GM12865 (cell line): ENCODE results near the gene MYL6.
"Not testable (repeated sequence)": the region's sequence is repeated elsewhere in the genome, so short reads cannot be mapped to it uniquely, and the experiment has no call there.

Source experiments
- DNase-seq: peaks from one replicate; pipeline ENCODE4 v3.0.0; 2010; ENCODE audit warnings: low read depth
- H3K4me3 ChIP-seq: 2 replicates; pipeline ENCODE4 v1.5.1; 2011; ENCODE audit warnings: mild to moderate bottlenecking, low read depth, low read length, control low read depth
- TF ChIP-seq, protein P1 (sequence below): IDR thresholded peaks from 2 replicates; pipeline ENCODE4 v1.5.1; 2011; ENCODE audit warnings: low read length, control low read depth, low read depth, inconsistent platforms; ENCODE audit not compliant: insufficient read depth; ENCODE audit errors: missing control alignments

Gene MYL6

DNA sequence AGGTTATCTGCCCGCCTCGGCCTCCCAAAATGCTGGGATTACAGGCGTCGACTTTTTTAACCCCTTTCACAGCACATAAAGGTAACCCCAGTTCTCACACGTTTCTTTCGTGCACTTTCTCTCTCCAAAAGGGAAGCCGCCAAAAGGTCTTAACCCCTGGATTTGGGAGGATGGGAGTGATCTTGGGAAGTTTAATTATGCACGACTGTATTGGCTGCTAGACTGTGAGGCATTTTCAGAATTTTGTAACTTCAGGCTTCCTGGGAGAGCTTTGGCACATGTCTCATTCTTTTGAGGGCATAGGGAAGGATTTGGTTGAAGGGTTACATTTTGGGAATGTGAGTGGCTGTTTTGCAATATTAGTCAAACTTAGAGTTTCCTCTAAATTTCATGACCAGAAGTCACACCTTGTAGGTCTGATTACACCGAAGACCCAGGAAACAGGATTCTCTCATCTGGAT is 32.6 kb downstream of the MYL6 start:
- TF ChIP-seq, protein P1, sequence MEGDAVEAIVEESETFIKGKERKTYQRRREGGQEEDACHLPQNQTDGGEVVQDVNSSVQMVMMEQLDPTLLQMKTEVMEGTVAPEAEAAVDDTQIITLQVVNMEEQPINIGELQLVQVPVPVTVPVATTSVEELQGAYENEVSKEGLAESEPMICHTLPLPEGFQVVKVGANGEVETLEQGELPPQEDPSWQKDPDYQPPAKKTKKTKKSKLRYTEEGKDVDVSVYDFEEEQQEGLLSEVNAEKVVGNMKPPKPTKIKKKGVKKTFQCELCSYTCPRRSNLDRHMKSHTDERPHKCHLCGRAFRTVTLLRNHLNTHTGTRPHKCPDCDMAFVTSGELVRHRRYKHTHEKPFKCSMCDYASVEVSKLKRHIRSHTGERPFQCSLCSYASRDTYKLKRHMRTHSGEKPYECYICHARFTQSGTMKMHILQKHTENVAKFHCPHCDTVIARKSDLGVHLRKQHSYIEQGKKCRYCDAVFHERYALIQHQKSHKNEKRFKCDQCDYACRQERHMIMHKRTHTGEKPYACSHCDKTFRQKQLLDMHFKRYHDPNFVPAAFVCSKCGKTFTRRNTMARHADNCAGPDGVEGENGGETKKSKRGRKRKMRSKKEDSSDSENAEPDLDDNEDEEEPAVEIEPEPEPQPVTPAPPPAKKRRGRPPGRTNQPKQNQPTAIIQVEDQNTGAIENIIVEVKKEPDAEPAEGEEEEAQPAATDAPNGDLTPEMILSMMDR, result no peak
- peak overlapping the region; percentile 57 for H3K4me3 ChIP-seq
- no peak for DNase-seq

DNA sequence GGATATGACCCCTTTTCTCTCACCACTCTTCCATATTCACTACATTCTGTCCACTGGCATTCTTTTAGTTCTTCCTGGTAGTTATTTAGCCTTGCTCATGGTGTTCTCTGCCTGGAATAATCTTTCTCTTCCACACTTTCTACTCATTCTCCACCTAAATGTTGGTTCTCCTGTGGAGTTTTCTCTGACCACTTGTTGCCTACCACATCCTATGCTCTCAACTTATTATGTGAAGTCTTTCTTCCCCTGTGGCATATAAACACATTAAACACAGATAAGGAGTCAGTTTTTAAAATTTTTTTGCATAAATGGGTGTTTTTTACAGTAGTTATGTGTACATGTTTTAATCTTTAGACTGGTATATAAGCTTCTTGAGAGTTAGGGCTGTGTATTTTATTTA is 34.4 kb downstream of the MYL6 start:
- H3K4me3 ChIP-seq, result no peak overlapping the region
- TF ChIP-seq, protein P1, result no peak
- no peak for DNase-seq

DNA sequence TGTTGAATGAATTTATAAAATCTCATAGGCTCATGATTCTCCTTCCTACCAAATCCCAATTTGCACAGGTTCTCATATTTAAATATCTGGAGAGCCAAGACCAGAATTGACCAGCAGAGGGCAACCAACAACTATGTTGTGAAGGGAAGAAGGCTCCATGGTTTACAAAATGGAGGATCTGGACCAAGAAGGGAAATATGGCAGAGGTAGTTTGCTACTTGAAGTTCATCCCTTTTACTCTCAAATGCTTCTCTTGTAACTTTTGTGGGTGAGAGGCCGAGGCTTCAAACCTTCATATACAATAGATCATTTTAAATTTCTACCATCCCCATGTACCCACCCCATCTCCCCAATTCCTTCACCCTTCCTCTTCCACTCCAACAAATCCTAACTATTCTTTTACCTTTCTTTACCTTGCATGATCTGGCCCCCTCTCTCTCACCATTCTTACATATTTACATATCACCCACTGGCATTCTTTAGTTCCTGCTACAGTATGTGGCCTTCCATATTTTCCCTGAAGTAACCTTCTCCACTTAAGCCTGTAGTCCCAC is 34.9 kb downstream of the MYL6 start:
- TF ChIP-seq, protein P1, result peak; percentile 73
- no peak overlapping the region for H3K4me3 ChIP-seq
- DNase-seq, result peak; percentile 91

DNA sequence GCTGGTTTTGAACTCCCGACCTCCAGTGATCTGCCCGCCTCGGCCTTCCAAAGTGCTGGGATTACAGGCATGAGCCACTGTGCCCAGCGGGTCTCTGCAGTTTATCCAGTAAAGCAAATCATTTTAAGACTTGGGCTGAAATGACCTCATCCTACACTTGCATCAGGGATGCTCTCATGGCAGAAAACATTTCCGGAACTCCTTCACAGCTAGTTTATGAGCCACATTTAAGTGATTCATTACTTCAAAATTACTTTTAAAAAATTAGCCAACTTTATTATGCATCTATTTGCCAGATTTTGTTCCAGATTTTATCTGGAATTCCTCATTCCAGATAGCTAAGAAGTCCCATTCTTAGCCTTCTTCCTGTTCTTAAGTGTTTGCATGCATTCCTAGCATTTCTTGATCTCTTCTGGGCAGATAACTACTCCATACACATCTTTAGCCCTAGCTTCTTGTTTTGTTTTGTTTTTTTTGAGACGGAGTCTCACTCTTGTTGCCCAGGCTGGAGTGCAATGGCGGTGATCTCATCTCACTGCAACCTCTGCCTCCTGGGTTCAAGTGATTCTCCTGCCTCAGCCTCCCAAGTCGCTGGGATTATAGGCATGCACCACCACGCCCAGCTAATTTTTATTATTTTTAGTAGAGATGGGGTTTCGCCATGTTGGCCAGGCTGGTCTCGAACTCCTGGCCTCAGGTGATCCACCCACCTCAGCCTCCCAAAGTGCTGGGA is 38.8 kb downstream of the MYL6 start:
- DNase-seq, result not testable (repeated sequence)

DNA sequence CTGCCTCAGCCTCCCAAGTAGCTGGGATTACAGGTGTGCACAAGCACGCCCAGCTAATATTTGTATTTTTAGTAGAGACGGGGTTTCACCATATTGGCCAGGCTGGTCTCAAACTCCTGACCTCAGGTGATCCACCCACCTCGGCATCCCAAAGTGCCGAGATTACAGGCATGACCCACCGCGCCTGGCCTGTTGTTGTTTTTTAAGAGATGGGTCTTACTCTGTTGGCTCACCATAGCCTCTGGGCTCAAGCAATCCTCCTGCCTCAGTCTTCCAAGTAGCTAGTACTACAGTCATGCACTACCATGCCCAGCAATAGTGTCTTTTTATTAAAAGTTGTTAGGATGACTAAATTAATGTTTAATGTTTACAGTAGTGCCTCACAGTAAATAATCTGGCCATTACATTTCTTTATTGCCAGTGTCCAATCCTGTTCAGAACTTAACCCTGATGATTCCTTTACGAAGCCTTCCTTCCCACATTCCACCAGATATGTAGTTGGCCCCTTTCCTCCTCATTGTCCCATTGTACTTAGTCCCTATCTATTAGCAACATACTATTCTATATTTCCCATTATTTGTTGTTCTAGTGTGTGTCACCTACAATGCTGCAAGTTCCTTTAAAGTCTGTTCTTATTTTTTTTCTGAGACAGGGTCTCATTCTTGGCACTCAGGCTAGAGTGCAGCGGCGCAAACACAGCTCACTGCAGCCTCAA is 39.9 kb downstream of the MYL6 start:
- H3K4me3 ChIP-seq, result no peak overlapping the region
- TF ChIP-seq, protein P1, result no peak
- no peak for DNase-seq

More for the DNA sequence above, 38.8 kb downstream of the MYL6 start:
- H3K4me3 ChIP-seq, result not testable (repeated sequence)

DNA sequence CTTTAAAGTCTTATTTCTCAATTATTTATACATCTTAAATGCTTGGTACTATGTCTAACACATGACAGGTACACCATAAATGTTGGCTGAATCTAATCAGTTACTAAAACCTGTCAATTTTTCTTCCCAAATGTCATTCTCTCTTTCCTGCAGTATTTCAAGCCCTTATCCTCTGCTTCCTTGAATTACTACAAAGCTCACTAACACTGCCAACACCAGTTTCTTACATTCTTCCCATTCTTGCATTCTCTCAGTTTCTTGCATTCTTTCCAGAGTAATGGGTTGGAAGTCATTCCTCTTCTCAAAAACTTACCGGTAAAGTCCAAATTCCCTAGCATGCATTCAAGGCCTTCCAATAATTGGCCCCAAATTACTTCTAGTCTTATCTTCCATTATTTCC is 40.7 kb downstream of the MYL6 start:
- no peak overlapping the region for H3K4me3 ChIP-seq
- no peak for DNase-seq
- TF ChIP-seq, protein P1, result no peak

DNA sequence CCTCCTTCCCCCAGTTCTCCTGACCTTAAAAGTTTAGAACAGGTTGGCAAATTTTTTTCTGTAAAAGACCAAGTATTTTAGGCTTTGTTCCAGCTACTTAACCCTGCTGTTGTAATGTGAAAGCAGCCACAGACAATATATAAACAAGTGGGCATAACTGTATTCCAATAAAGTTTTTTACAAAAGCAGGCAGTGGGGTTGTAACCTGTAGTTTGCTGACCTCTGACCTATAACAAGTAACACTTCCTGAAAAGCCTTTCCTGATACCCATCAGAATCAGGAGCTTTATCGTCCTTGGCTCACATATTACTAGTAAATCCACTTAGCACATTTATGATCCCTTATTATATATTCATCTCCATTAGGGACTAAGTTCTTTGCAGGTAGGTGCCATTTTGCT is 44.2 kb downstream of the MYL6 start:
- DNase-seq, result no peak
- TF ChIP-seq, protein P1, result no peak
- no peak overlapping the region for H3K4me3 ChIP-seq
